ENCODE data around the gene PSMB5.

PSMB5 gene

DNA sequence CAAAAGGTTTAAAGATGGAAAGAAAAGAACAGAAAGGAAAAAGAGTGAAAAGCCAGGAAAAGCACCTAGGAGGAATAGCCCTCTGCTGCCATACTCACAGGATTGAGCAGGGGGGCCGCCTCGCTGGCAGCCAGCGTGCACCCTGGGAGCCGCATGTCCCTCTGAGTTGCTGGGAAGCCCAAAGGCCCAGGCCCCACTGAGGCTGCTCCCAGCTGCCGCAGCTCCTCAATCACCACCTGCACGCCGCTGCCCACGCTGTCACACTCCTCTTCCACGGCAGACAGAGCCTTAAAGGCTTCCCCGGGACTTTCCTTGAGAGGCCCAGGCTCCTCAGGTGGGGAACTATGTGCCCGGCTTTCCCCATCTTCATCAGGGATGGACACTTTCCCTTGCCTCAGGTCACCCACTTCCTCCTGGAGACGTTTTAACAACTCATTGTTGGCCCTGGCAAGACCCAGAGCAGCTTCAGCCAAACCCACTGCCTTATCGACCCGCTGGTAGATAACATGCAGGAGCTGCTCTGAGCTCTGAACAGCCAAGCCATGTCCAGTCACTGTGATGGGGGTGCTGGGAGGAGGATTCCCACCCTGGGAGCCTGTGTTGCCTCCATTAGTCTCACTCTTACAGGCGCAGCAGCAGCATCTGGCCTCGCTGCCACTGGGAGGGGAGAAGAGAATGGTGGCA, 36.2 kb downstream of the PSMB5 start:
- Histone ChIP-seq H3K4me2 (ENCODE audit: low read length) (no peak overlapping the region), H3K4me1 (ENCODE audit: low read length) (peaks cover 3% of the 10 kb centered on the region; the same call in 1 of the 2 replicates), H3K36me3 (replicated peaks; ENCODE audit: low read depth, low read length) (no peaks in the 10 kb centered on the region), H4K20me1 (ENCODE audit: insufficient read depth, low read length) (no peaks in the 10 kb centered on the region), H3K79me2 (ENCODE audit: low read length) (no peaks in the 10 kb centered on the region), H3K27ac (ENCODE audit: low read length) (no peak overlapping the region), H3K27me3 (ENCODE audit: low read depth, low read length) (no peaks in the 10 kb centered on the region), H2AFZ (ENCODE audit: low read depth, low read length) (no peak overlapping the region), H3K4me3 (ENCODE audit: low read length) (no peak overlapping the region), H3K9ac (ENCODE audit: low read length) (no peak overlapping the region), H3K9me3 (ENCODE audit: insufficient read depth, low read length) (no peaks in the 10 kb centered on the region)
- TF ChIP-seq EZH2phosphoT487 (IDR thresholded peaks at IDR 0.05; ENCODE audit: low read depth) (no peak), CTCF (IDR thresholded peaks at IDR 0.05; ENCODE audit: low read depth, low read length) (no peak)

DNA sequence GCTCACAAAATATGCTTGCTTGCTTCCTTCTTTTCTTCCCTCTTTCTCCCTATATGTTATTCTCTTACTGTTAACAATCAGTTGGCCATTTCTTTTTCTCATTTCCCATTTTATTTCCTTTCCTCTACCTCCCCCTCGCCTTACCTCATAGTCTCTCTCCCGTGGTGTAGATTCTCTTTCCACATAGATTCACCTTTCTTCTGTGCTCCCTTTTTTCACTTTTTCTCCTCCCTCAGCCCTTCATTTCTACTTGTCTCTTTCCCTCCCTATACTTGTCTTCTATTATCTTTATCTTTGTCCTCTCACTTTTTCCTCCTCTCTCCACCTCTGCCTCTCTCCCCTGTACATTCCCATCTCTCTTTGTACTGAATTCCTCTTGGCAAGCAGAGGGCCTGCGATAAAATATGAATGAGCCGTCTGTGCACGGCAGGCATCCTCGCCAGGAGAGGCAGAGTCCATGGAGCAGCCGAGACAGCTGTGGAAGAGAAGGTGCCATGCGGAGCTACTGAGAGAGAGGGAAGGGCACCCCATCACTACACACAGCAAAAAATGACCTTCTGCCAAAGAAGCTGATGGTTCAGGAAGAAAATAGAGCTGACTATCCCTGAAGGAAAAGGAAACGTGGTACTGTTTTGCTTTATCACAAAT, 36.9 kb downstream of the PSMB5 start:
- no peak overlapping the region for H3K4me3 ChIP-seq (ENCODE audit: low read length)
- H3K36me3 ChIP-seq (replicated peaks; ENCODE audit: low read depth, low read length) = no peaks in the 10 kb centered on the region
- H2AFZ ChIP-seq (ENCODE audit: low read depth, low read length) = no peak overlapping the region
- H3K27ac ChIP-seq (ENCODE audit: low read length) = no peak overlapping the region
- no peaks in the 10 kb centered on the region for H3K79me2 ChIP-seq (ENCODE audit: low read length)
- peaks cover 3% of the 10 kb centered on the region; the same call in 1 of the 2 replicates for H3K4me1 ChIP-seq (ENCODE audit: low read length)
- H4K20me1 ChIP-seq (ENCODE audit: insufficient read depth, low read length) = no peaks in the 10 kb centered on the region
- no peaks in the 10 kb centered on the region for H3K9me3 ChIP-seq (ENCODE audit: insufficient read depth, low read length)
- TF ChIP-seq EZH2phosphoT487 (IDR thresholded peaks at IDR 0.05; ENCODE audit: low read depth) (no peak), CTCF (IDR thresholded peaks at IDR 0.05; ENCODE audit: low read depth, low read length) (no peak)
- H3K9ac ChIP-seq (ENCODE audit: low read length) = no peak overlapping the region
- no peak overlapping the region for H3K4me2 ChIP-seq (ENCODE audit: low read length)
- no peaks in the 10 kb centered on the region for H3K27me3 ChIP-seq (ENCODE audit: low read depth, low read length)

DNA sequence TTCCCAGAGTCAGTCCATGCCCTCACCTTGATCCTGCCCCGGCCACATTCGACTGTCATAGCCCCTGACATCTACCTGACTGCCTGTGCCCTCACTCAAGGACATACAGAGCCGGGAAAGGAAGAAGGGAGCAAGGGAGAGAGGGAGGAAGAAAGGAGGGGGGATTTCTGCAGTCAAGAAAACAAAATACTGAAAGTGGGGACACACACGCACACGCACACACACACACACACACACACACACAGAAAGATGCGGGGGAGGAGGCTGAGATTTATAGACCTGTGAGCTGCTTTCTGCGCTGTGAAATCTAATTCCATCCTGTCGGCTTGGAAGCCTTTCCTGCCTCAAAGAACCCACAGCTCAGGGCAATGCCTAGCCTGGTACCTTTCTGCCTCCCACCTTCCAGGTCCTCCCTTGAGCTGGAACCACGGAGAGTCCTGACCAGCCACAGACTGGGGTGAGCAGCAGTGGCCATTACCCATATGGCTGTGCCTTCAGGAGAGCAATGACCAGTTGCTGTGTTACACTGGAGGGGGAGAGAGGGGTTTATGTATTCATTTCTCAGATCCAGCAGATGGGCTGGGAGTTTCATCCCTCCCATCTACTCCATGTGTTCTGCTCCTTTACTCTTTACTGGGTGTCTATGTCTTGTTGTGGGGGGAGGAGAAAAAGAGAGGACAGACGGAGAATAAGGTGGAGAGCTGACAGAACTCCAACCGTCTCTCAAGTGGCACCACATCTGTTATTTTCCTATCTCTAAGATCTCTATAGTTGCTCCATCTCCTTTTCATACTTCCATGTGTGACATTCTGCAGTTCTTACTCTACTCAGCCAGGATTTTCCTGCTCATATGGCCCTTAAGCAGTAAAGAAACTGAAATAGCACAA, 37.7 kb downstream of the PSMB5 start:
- Histone ChIP-seq H3K79me2 (ENCODE audit: low read length) (no peaks in the 10 kb centered on the region), H3K9ac (ENCODE audit: low read length) (no peak overlapping the region), H3K4me2 (ENCODE audit: low read length) (no peak overlapping the region), H3K4me3 (ENCODE audit: low read length) (no peak overlapping the region), H3K4me1 (ENCODE audit: low read length) (peaks cover 3% of the 10 kb centered on the region; the same call in 1 of the 2 replicates), H4K20me1 (ENCODE audit: insufficient read depth, low read length) (no peaks in the 10 kb centered on the region), H3K36me3 (replicated peaks; ENCODE audit: low read depth, low read length) (no peaks in the 10 kb centered on the region), H3K27ac (ENCODE audit: low read length) (no peak overlapping the region), H3K9me3 (ENCODE audit: insufficient read depth, low read length) (no peaks in the 10 kb centered on the region), H2AFZ (ENCODE audit: low read depth, low read length) (no peak overlapping the region), H3K27me3 (ENCODE audit: low read depth, low read length) (no peaks in the 10 kb centered on the region)
- no peak for TF ChIP-seq CTCF (IDR thresholded peaks at IDR 0.05; ENCODE audit: low read depth, low read length)
- no peak for TF ChIP-seq EZH2phosphoT487 (IDR thresholded peaks at IDR 0.05; ENCODE audit: low read depth)
